Lung (tissue), 12 donors: ENCODE data around the gene AFMID. TPM values are rescaled to one million over a fixed set of nuclear protein-coding genes. Genes with fewer than 3 reads are reported as not detected.

Source experiments
- ATAC-seq: fragments of 200-7000 bp; cut with Tn5 transposase; one replicate; pipeline ENCODE4 v1.9.1; 2020; ENCODE audit warnings: moderate number of reproducible peaks; ENCODE audit not compliant: insufficient read depth, low FRiP score
- DNase-seq, 3 donors: peaks; one replicate each; pipeline ENCODE4 v3.0.0-alpha.2; 2013 to 2017
- H3K27ac ChIP-seq, 2 donors: one replicate each; pipeline ENCODE4 v1.5.1; 2013; ENCODE audit warnings: mild to moderate bottlenecking in 2 of 2, moderate library complexity in 2 of 2, control low read depth in 1 of 2, inconsistent platforms in 1 of 2, low read depth in 1 of 2, low read length in 1 of 2
- H3K27me3 ChIP-seq, 3 donors: one replicate each; pipeline ENCODE4 v1.5.1; 2013; ENCODE audit warnings: low read length in 2 of 3; ENCODE audit not compliant: control insufficient read depth in 3 of 3, insufficient read depth in 3 of 3
- H3K36me3 ChIP-seq, 4 donors: one replicate each; pipeline ENCODE4 v1.5.1; 2013; ENCODE audit warnings: low read length in 4 of 4, mild to moderate bottlenecking in 1 of 4, moderate library complexity in 1 of 4; ENCODE audit not compliant: control insufficient read depth in 4 of 4, insufficient read depth in 4 of 4
- H3K4me1 ChIP-seq, 5 donors: one replicate each; pipeline ENCODE4 v1.5.1; 2013; ENCODE audit warnings: low read length in 5 of 5, mild to moderate bottlenecking in 2 of 5, moderate library complexity in 1 of 5; ENCODE audit not compliant: control insufficient read depth in 5 of 5, insufficient read depth in 5 of 5
- H3K4me3 ChIP-seq: one replicate; pipeline ENCODE4 v1.5.1; 2013; ENCODE audit warnings: mild to moderate bottlenecking, control low read depth, moderate library complexity
- H3K9ac ChIP-seq, 2 donors: one replicate each; pipeline ENCODE4 v1.5.1; 2013; ENCODE audit warnings: low read length in 2 of 2, control low read depth in 1 of 2; ENCODE audit not compliant: insufficient read depth in 1 of 2
- H3K9me3 ChIP-seq, 4 donors: one replicate each; pipeline ENCODE4 v1.5.1; 2013; ENCODE audit warnings: low read length in 3 of 4, mild to moderate bottlenecking in 1 of 4, moderate library complexity in 1 of 4; ENCODE audit not compliant: control insufficient read depth in 4 of 4, insufficient read depth in 3 of 4
- WGBS, 2 donors: extraction: QIAGEN DNeasy Blood & Tissue Kit; methylation state at CpG; one replicate each; pipeline ENCODE4 v1.1.7; 2013; 5-methylcytosine and 5-hydroxymethylcytosine counted together
- polyA plus RNA-seq, 2 donors: library from polyadenylated mRNA; stranded (reverse); fragments of 200-250 nt; gene quantifications; one replicate each; pipeline ENCODE4 v1.2.1, GENCODE V29; 2013
- total RNA-seq, 2 donors: library from RNA; depleted of rRNA in 1 of 2; stranded (reverse); fragments of >200 nt in 1 of 2; gene quantifications; one replicate each; pipeline ENCODE4 v1.2.1, GENCODE V29; 2014 to 2021
- TF ChIP-seq, protein P1 (sequence below): IDR thresholded peaks from 2 replicates; pipeline ENCODE4 v1.5.1; 2012; ENCODE audit warnings: mild to moderate bottlenecking; ENCODE audit errors: control extremely low read depth, extremely low read depth
- donor health status: control.
- donor health status: control.
- donor health status: Bipolar disorder and iron deficiency.
- donor health status: healthy.
- donor health status: DM: yes; HTN: yes; CAD: no.

The AFMID gene
- total and polyA plus RNA-seq, 4 donors, result 24.6 to 35.4 (median 34.3) TPM

DNA sequence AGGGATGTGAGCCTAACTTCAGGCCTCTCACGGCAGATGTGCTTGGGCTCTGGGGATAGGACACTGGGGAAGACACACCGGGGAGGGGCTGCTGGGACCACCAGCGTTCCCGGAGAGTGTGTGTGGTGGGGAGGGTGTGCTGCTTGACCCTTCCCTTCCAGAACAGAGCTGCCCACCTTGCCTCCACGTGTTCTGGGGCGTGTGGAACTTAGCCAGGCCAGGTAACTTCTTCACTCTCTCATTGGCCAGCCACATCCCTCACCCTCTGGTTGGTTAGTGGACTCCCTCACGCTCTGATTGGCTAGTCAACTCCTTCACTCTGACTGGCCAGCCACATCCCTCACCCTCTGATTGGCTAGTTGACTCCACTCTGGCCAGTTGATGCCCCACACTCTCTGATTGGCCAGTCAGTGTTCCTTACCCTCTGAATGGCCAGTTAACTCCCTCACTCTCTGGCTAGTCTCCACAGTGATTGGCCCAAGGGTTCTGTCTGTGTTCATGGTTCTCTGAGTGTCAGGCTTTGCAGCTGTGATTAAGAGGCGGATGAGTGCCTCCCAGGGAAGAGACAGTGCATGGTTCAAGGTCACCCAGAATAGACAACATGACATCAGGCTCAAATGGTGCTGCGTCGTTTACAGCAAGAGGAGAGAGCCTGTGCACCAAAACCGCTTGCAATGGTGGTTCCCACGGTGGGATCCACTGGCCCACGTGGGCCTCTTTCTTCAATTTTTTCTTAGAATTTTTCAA, 54.3 kb downstream of the AFMID start:
- Histone ChIP-seq H3K27me3 (no peaks in the 10 kb centered on the region), H3K27ac (no peak overlapping the region), H3K4me1 (peaks cover 0 to 10% (median 0%) of the 10 kb centered on the region in 5 donors), H3K9me3 (no peaks in the 10 kb centered on the region), H3K36me3 (no peaks in the 10 kb centered on the region), H3K4me3 (no peak overlapping the region), H3K9ac (no peak overlapping the region)
- 91 to 96% methylated on average over 12 of the region's 13 CpGs for WGBS, 2 donors
- DNase-seq, result peak in 1 of 3 donors; percentile 14
- ATAC-seq, result no peak
- TF ChIP-seq, protein P1, sequence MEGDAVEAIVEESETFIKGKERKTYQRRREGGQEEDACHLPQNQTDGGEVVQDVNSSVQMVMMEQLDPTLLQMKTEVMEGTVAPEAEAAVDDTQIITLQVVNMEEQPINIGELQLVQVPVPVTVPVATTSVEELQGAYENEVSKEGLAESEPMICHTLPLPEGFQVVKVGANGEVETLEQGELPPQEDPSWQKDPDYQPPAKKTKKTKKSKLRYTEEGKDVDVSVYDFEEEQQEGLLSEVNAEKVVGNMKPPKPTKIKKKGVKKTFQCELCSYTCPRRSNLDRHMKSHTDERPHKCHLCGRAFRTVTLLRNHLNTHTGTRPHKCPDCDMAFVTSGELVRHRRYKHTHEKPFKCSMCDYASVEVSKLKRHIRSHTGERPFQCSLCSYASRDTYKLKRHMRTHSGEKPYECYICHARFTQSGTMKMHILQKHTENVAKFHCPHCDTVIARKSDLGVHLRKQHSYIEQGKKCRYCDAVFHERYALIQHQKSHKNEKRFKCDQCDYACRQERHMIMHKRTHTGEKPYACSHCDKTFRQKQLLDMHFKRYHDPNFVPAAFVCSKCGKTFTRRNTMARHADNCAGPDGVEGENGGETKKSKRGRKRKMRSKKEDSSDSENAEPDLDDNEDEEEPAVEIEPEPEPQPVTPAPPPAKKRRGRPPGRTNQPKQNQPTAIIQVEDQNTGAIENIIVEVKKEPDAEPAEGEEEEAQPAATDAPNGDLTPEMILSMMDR, result no peak

DNA sequence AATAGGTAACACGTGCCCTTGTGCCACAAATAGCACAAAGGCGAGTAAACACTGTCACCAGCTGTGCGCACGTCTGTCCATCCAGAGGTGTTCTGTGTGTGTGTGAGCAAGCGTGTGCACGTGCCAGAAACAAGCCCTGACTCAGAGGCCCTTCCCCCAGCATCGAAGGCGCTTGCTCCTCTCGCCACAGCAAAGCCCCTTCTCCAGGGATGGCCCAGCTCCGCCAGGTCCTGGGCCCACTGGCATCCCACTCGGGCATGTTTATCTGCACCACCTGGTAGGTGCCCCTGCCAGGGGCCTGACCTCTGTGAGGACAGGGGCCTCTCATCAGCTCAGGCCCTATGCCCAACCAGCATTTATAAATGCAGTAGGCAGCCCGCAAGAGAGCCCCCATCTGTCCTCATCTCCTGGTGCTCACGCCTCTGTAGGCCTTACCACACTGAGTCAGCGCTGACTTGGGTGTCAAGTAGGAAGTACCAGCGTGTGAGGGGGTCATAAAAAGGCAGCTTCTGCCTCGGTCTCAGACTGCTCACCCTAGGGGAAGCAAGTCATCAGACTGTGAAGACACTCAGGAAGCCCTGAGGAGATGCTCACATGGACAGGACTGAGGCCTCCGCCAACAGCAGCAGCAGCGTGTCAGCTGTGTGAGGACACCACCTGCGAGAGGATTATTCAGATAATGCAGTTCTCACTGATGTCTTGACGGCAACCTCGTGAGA, 55.0 kb downstream of the AFMID start:
- no peaks in the 10 kb centered on the region for H3K9me3 ChIP-seq

DNA sequence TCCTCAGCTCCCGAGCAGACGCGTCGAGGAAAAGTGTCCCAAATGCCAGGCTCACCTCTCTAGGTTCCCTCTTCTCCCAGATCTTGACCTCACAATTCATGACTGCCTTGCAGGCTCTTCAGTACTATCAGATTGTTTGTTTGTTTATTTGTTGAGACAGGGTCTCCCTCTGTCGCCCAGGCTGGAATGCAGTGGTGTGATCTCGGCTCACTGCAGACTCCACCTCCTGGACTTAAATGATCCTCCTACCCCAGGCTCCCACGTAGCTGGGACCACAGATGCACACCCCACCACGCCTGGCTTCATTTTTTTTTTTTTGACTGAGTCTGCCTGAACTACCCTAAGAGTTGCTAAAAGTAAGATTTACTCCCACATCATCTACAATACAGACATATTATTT, 60.1 kb downstream of the AFMID start:
- H3K9ac ChIP-seq, result no peak overlapping the region
- H3K27ac ChIP-seq, result peak overlapping the region in 1 of 2 donors; percentile 37
- no peaks in the 10 kb centered on the region for H3K9me3 ChIP-seq
- H3K4me3 ChIP-seq, result no peak overlapping the region
- WGBS, 2 donors, result 86 to 89% methylated on average over 8 of the region's 8 CpGs
- TF ChIP-seq, protein P1, result no peak
- H3K4me1 ChIP-seq, result peaks cover 0 to 9% (median 0%) of the 10 kb centered on the region in 5 donors
- H3K27me3 ChIP-seq, result no peaks in the 10 kb centered on the region
- ATAC-seq (no peak), DNase-seq (no peak)
- no peaks in the 10 kb centered on the region for H3K36me3 ChIP-seq

More for the DNA sequence above, 55.0 kb downstream of the AFMID start:
- Histone ChIP-seq H3K36me3 (no peaks in the 10 kb centered on the region), H3K4me3 (no peak overlapping the region), H3K9ac (no peak overlapping the region), H3K27me3 (no peaks in the 10 kb centered on the region), H3K4me1 (peaks cover 0 to 8% (median 0%) of the 10 kb centered on the region in 5 donors), H3K27ac (no peak overlapping the region)
- TF ChIP-seq, protein P1, result no peak
- ATAC-seq (no peak), DNase-seq (peak in 1 of 3 donors; percentile 8)
- 75 to 80% methylated on average over 21 of the region's 21 CpGs for WGBS, 2 donors
